ENCODE measurements around the gene GDI1. TPM values are rescaled to one million over a fixed set of nuclear protein-coding genes. Genes with fewer than 3 reads are reported as not detected.

The GDI1 gene
- total and polyA plus RNA-seq, 2 experiments from 2014 or later: 48.5 to 95.9 TPM

GRCh38 chrX:154470434-154470833 lies 33.5 kb downstream of the GDI1 start (continued):
- TF ChIP-seq ZNF331 (CRISPR knock-in tag; IDR thresholded peaks at IDR 0.05; ENCODE audit: low read depth): no peak

DNA sequence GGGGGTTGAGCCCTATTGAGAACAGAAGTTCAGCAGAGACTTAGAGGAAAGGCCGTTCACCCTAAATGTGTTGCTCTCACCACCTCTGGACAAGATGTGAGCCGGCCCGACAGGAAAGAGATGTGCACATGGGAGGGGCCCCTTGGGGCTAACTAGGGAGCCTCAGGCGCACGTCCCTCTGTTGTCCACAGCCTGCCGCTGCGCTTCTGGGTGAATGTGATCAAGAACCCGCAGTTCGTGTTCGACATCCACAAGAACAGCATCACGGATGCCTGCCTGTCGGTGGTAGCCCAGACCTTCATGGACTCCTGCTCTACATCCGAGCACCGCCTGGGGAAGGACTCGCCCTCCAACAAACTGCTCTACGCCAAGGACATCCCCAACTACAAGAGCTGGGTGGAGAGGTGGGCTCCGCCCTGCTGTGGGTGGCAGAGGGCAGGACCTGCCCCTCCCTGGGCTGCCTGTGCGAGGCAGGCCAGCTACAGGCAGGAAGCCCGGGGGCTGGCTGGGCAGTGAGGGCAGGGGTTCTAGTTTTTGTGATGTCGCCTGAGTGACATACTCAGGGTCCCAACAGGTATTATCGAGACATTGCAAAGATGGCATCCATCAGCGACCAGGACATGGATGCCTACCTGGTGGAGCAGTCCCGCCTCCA lies 34.1 kb downstream of the GDI1 start:
- no peaks in the 10 kb centered on the region for H3K9me2 ChIP-seq (ENCODE audit: insufficient read depth)
- H3K9me3 Mint-ChIP-seq: no peaks in the 10 kb centered on the region
- TF ChIP-seq EZH2 (IDR thresholded peaks at IDR 0.05; ENCODE audit: low read depth, unreplicated experiment): no peak
- TF ChIP-seq JUNB (IDR thresholded peaks at IDR 0.05; ENCODE audit: unreplicated experiment): no peak
- no peak for TF ChIP-seq REST (IDR thresholded peaks at IDR 0.05; ENCODE audit: unreplicated experiment)
- no peak for TF ChIP-seq CTCF (conservative IDR thresholded peaks at IDR 0.05; ENCODE audit: low read depth in 2 of 2)
- TF ChIP-seq POLR2AphosphoS5 (IDR thresholded peaks at IDR 0.05; ENCODE audit: low read depth): no peak
- DNase-seq (ENCODE audit: low spot score) (no peak), ATAC-seq (no peak)
- H3K27me3 Mint-ChIP-seq (ENCODE audit: insufficient read depth, low read depth, poor library complexity): peaks cover 4% of the 10 kb centered on the region
- peaks cover 10% of the 10 kb centered on the region for H3K36me3 Mint-ChIP-seq (ENCODE audit: low read depth)
- no peak overlapping the region for H3K4me3 Mint-ChIP-seq
- no peaks in the 10 kb centered on the region for H3K36me3 ChIP-seq (ENCODE audit: insufficient read depth)
- H3F3A ChIP-seq (replicated peaks; ENCODE audit: low read depth): no peaks in the 10 kb centered on the region
- H2AFZ ChIP-seq: no peak overlapping the region
- no peak overlapping the region for H3K4me3 ChIP-seq
- no peak overlapping the region for H3K27ac ChIP-seq (ENCODE audit: low read depth)
- H3K4me2 ChIP-seq: no peak overlapping the region
- no peaks in the 10 kb centered on the region for H3K79me2 ChIP-seq (replicated peaks; ENCODE audit: insufficient read depth)
- H4K20me1 ChIP-seq (replicated peaks; ENCODE audit: insufficient read depth): no peaks in the 10 kb centered on the region; the same call in 1 of the 2 replicates
- no peaks in the 10 kb centered on the region for H3K27me3 ChIP-seq (ENCODE audit: insufficient read depth)
- no peak overlapping the region for H3K27ac Mint-ChIP-seq
- H3K4me1 ChIP-seq (ENCODE audit: insufficient read depth): no peaks in the 10 kb centered on the region
- no peaks in the 10 kb centered on the region for H3K4me1 Mint-ChIP-seq
